ENCODE data around the gene SOST.

The SOST gene

GRCh38 chr17:43710101-43710500 lies 48.5 kb downstream of the SOST start:
- DNase-seq = no peak

GRCh38 chr17:43709210-43709609 lies 49.4 kb downstream of the SOST start:
- no peak for DNase-seq

GRCh38 chr17:43707184-43707583 lies 51.4 kb downstream of the SOST start:
- no peak for DNase-seq

- DNase-seq = no peak
Observed at GRCh38 chr17:43706235-43706634, 52.4 kb downstream of the SOST start.
